Activated CD4-positive, alpha-beta T cell treated with anti-CD3 and anti-CD28 coated beads, Interleukin-2, amount 50 U/mL, for 1 hour (primary cell): ENCODE data around the gene KLK14.

ENCODE experiments used
- DNase-seq: peaks from one replicate; pipeline ENCODE4 v3.0.0-alpha.2; 2020

The KLK14 gene

GRCh38 chr19:51084505-51084904 lies 1.8 kb upstream of the KLK14 start:
- DNase-seq, result no peak

- no peak for DNase-seq
Measured at GRCh38 chr19:51083783-51084182, 1.1 kb upstream of the KLK14 start.

DNA sequence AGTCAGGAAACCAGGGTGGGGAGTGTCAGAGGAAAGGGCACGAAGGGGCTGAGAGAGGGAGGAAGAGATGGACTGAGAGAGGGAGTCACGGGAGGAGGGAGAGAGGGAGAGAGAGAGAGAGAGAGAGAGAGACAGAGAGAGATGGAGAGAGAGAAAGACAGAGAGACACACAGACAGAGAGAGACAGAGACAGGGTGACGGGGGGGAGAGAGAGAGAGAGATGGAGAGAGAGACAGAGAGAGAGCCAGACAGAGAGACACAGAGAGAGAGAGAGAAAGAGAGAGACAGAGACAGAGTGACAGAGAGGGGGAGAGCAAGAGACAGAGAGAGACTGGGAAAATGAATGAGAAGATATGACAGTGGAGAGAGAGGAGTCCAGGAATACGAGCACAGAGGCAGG lies 494 bp upstream of the KLK14 start:
- no peak for DNase-seq

DNA sequence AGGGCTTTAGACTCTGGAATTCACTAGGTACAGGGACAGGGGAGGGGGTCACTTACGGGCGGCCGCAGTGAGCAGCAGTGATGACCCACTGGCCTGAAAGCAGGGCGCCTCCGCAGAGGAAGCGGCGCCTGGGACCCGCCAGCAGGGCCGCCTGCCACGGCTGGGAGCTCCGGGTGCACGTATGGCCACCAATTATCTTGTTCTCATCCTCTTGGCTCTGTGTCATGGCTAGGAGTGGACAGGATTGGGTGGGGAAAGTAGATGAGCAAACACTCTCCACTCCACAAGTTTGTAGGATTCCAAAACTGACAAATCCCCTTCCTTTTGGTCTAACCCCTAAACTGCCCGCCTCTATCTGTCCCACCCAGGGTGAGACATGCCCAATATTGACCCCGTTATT lies 1.2 kb downstream of the KLK14 start:
- no peak for DNase-seq

DNA sequence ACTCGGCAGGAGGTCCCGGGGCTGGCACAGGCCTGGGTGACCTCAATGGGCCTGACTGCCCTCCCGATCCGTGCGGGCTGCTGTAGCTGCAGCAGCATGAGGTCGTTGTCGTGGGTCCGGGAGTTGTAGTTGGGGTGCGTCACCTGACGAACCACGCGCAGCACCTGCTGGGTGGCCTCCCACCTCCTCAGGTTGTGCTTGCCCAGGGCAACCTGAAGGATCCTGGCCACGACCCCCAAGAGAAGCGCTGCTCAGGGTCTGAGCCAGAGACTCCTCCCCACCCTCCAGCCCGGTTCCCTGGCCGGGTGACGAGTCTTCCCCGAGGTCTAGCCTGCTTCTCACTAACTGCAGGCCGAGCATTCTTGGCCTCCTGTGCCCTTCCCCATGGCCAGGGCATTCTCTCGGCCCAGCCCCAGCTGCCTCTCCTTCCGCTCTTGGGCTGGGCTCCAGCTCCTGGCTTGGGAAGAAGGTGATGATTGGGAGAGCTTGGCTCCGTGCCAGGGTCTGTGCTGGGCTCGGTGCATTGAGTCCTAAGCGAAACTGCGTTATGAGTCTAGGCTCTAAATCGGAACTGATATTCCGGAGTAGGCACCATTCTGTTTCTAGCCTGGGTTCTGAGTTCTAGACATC lies 3.1 kb downstream of the KLK14 start:
- DNase-seq, result no peak

- DNase-seq, result no peak
Measured at GRCh38 chr19:51078731-51079130, 4.0 kb downstream of the KLK14 start.

DNA sequence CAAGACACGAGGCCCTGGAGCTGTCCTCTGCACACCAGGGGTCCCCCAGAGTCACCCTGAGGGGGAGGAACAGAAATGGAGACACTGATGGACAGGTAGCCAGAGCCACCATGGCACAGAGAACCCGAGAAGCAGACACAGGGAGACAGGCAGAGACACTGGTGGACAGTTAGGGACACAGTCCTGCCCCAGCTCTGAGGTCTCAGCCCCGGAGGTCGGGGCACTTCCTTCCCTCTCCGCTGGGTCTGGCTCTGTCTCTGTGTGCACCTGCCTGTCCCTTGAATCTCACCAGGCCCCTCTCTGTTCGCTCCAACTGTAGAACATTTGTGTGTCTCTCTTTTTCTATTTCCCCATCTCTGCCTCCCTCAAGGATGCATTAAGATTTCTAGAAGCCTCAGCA lies 4.6 kb downstream of the KLK14 start:
- DNase-seq, result no peak

DNA sequence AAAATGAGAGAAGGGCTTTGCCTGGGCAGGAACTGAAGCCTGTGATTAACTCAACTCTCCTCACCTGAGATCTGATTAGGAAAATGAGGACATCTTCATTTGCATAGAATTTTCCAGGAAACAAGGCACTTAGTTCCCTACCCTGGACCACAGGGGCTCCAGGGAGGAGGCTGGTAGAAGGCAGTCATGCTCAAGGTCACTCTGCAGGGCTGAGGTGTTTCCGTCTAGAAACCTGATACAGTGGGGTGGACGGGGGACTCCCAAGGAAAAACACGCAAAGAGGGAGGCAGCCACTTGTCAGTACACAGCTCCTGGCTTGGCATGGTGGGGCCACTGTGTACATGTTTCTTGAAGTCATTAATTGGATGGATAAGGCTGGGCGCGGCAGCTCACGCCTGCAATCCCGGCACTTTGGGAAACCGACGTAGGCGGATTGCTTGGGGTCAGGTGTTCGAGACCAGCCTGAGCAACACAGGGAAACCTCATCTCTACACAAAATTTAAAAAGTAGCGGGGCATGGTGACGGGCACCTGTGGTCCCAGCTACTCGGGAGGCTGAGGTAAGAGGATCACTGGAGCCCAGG lies 6.0 kb downstream of the KLK14 start:
- no peak for DNase-seq

DNA sequence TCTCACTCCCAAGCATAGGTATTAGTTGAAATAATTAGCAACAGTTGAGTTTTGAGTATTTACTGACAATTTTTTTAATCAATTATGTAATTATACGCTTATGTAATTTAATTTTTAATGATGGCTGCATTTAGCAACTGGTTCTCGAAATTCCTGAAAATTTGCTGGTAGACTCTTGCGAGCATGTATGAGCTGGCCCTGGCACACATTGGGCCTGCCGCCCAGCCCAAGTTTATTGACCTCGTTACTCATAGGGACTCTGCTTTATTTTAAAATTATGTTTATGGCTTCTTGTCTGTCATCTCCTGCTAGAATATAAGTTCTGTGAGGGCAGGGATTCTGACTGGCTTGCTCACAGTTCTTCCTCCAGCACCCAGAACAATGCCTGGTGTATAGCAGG lies 6.7 kb downstream of the KLK14 start:
- no peak for DNase-seq

- DNase-seq, result no peak
Measured at GRCh38 chr19:51071095-51071405, 11.6 kb downstream of the KLK14 start.

GRCh38 chr19:51070334-51071094 lies 12.2 kb downstream of the KLK14 start:
- DNase-seq, result no peak

DNA sequence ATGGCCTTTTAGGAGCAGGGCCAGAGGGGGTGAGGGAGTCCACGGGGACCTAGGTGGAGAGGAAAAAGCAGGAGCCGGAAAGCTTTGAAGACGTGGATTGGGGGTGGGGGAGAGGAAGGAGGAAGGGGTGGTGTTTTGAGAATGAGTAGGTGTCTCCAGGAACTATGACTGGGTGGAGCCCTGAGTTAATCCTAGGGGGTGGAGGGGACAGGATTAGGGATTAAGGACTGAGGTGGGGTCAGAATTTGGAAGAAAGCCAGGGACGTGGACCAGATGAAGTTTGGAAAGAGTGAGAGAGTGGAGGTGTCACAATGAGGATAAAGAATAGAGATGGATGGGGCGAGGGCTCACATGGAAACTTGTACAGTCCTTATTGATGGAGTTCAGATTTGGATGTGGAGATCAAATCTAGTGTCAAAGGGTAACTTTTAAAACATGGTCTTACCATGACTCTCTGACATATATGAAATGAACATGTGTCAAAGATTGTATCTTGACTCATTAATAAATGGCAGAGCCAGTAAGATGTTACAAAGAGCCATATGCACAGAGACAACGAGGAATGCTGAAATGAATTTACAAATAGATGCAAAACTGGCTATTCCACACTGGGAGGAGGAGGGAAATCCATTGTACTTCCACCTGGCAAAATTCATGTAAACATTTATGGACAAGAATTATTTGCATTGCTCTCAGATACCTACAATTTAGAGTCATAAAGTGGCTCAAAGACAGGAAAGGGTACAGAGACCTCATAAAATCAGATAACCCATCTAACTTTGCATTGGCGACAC lies 16.1 kb downstream of the KLK14 start:
- no peak for DNase-seq

DNA sequence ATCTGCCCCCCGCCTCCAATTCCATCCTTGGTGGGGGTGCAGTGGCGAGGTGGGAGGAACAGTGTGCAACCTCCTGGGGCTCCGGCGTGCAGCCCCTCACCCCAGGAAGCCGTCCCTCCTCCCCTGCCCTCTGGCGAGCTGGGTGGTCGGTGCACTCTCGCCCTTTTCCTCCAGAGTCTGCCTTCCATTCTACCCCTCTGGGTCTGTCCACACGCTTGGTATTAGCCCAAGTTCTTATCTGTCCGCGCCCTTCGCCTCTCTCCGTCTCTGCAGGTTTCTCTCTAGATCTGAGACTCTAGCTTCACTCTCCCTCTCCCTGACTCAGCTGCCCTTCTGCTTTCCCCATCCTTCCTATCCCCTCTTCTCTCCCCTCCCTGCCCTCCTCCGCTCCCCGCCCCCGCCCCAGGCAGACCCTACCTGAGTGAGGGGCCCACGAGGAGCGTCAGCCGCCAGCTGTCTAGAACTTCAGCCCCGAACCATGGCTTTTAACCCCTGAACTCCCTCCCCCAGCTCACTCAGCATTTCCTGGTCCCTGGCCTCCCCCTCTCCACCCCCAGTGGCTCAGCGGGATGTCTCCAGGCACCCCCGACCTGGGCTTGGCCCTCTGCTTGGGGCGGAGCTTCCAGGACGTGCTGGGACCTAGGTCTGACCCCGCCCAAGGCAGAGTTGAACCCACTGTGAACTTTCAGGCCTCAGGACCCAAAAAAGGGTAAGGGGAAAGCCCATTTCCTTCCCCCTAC lies 17.3 kb downstream of the KLK14 start:
- DNase-seq, result no peak

- DNase-seq, result no peak
Measured at GRCh38 chr19:51064534-51065220, 18.0 kb downstream of the KLK14 start, which contains the start of gene KLK13. TSS of gene KLK13 (minus strand) at chr19:51065092. CDS start at chr19:51065067, 25 bp downstream.

DNA sequence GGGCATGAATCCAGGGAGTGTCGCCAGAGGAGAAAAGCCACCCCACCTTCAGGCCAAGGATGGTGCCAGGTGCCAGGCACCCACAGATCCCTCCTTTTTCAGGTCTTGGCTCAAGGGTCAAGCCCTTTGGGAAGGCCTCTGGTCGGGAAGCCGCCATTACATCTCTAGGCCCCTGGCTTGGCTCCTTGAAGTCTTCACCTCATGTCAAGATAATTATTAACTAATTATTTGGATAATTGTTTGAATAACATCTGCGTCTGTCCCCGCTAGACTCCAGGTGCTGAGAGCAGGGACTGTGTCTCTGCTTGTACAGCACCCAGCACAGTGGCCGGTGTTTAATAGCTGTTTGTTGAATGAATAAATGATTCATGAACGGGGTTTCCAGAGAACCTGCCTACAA lies 19.0 kb downstream of the KLK14 start:
- DNase-seq, result no peak

DNA sequence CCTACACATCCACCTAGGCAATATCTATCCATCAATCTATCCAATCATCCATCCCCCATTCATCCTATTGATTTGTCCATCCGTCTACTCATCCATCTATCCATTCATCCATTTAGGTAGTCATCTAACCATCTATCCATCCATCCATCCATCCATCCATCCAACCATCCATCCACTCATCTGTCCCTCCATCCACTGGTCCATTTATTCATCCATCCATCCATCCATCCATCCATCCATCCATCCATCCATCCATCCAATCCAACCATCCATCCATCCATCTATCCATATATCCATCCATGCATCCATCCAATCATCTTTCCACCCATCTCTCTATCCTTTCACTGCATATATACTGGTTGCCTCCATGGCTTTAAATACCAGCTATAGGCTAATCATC lies 21.7 kb downstream of the KLK14 start:
- no peak for DNase-seq

- DNase-seq, result no peak
Measured at GRCh38 chr19:51060336-51060735, 22.4 kb downstream of the KLK14 start.

- no peak for DNase-seq
Measured at GRCh38 chr19:51059715-51060114, 23.0 kb downstream of the KLK14 start.

- DNase-seq, result no peak
Measured at GRCh38 chr19:51055866-51056265, 26.8 kb downstream of the KLK14 start.

DNA sequence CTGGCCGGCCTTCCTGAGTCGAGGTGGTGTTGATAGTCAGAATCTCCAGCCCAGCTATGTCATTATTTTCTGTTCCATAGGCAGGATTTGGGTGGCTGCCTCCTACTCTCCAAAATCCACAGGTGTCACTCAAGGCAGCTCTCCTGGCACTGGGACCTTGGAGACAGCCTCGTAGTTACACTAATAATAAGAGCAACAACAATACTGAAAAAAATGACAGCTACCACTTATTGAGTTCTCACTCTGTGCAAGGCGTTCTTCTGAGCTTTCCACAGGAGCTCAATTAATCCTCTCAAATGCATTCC lies 35.7 kb downstream of the KLK14 start:
- DNase-seq, result no peak

- no peak for DNase-seq
Measured at GRCh38 chr19:51044327-51044726, 38.4 kb downstream of the KLK14 start.

- no peak for DNase-seq
Measured at GRCh38 chr19:51043497-51043896, 39.2 kb downstream of the KLK14 start.

- DNase-seq, result no peak
Measured at GRCh38 chr19:51040151-51040550, 42.5 kb downstream of the KLK14 start.
